Vagina (tissue), 2 donors: ENCODE measurements around the gene MYOF. TPM values are rescaled to one million over a fixed set of nuclear protein-coding genes. Genes with fewer than 3 reads are reported as not detected.

Experiments used
- DNase-seq, 2 donors: peaks; one replicate each; pipeline ENCODE4 v3.0.0-alpha.2; 2017; ENCODE audit errors: extremely low spot score in 2 of 2
- H3K27ac ChIP-seq: fragments of 200-600 bp; sonication (generic); one replicate; pipeline ENCODE4 v1.5.1; 2019
- H3K27me3 ChIP-seq: fragments of 200-600 bp; sonication (generic); one replicate; pipeline ENCODE4 v1.5.1; 2019
- H3K36me3 ChIP-seq, 2 donors: fragments of 200-600 bp; sonication (generic); one replicate each; pipeline ENCODE4 v1.5.1; 2017 to 2019
- H3K4me1 ChIP-seq: fragments of 200-600 bp; sonication (generic); one replicate; pipeline ENCODE4 v1.5.1; 2019
- H3K4me3 ChIP-seq, 2 donors: fragments of 200-600 bp; sonication (generic); 1 replicate in 1 of 2; 2 replicates in 1 of 2; pipeline ENCODE4 v1.5.1; 2016 to 2019
- H3K9me3 ChIP-seq: fragments of 200-600 bp; sonication (generic); one replicate; pipeline ENCODE4 v1.5.1; 2019
- CTCF ChIP-seq, 3 experiments: fragments of 450-650 bp in 2 of 3; fragments of 200-600 bp in 1 of 3; sonication (generic) in 1 of 3; IDR thresholded peaks; one replicate each; pipeline ENCODE4 v1.5.1; 2017 to 2019; ENCODE audit warnings: antibody characterized with exemption in 3 of 3, mild to moderate bottlenecking in 2 of 3, moderate library complexity in 2 of 3
- POLR2A ChIP-seq, 2 donors: fragments of 450-650 bp; IDR thresholded peaks; one replicate each; pipeline ENCODE4 v1.6.1; 2017; ENCODE audit warnings: antibody characterized with exemption in 2 of 2, mild to moderate bottlenecking in 2 of 2, moderate library complexity in 2 of 2
- POLR2AphosphoS5 ChIP-seq, 2 donors: sonication (generic); formaldehyde crosslinking; IDR thresholded peaks; one replicate each; pipeline ENCODE4 v1.9.0; 2017; ENCODE audit warnings: antibody characterized with exemption in 2 of 2, mild to moderate bottlenecking in 2 of 2, low read depth in 1 of 2; ENCODE audit not compliant: insufficient read depth in 1 of 2
- intact Hi-C: fragments of 100-400 bp; cut with DNase I; formaldehyde crosslinking; loops from one replicate; pipeline ENCODE4 v1.15.1; 2023
- total RNA-seq: library from RNA; depleted of rRNA; stranded (reverse); fragments of >200 nt; gene quantifications from one replicate; pipeline ENCODE4 v1.2.3, GENCODE V29; 2016

MYOF gene
- total RNA-seq, 1 donor from 2014 or later: 107 TPM

- intact Hi-C loops: no loop called here
- Histone ChIP-seq H3K4me1 (peaks cover 22% of the 10 kb centered on the region), H3K4me3 (no peak overlapping the region), H3K36me3 (peaks cover 0 to 50% of the 10 kb centered on the region in 2 donors), H3K9me3 (no peaks in the 10 kb centered on the region), H3K27ac (no peak overlapping the region), H3K27me3 (no peaks in the 10 kb centered on the region)
- TF ChIP-seq CTCF (IDR thresholded peaks at IDR 0.05): no peak
- TF ChIP-seq POLR2AphosphoS5 (IDR thresholded peaks at IDR 0.05; ENCODE audit: insufficient read depth in 1 of 2, low read depth in 1 of 2): no peak
- TF ChIP-seq POLR2A (IDR thresholded peaks at IDR 0.05): no peak
- no peak for DNase-seq
Observed at GRCh38 chr10:93451244-93451947, 30.7 kb downstream of the MYOF start.

- H3K9me3 ChIP-seq: no peaks in the 10 kb centered on the region
- peaks cover 42% of the 10 kb centered on the region for H3K4me1 ChIP-seq
- H3K27ac ChIP-seq: peak overlapping the region; percentile 11
- no peaks in the 10 kb centered on the region for H3K27me3 ChIP-seq
- DNase-seq: no peak
- H3K4me3 ChIP-seq: no peak overlapping the region
- intact Hi-C loops: no loop called here
- TF ChIP-seq POLR2A (IDR thresholded peaks at IDR 0.05): no peak
- TF ChIP-seq CTCF (IDR thresholded peaks at IDR 0.05): no peak
- no peak for TF ChIP-seq POLR2AphosphoS5 (IDR thresholded peaks at IDR 0.05; ENCODE audit: insufficient read depth in 1 of 2, low read depth in 1 of 2)
- H3K36me3 ChIP-seq: peaks cover 0 to 30% of the 10 kb centered on the region in 2 donors
Observed at GRCh38 chr10:93447970-93448369, 34.2 kb downstream of the MYOF start.

GRCh38 chr10:93447019-93447418 is 35.1 kb downstream of the MYOF start:
- no peak for DNase-seq
- no peak overlapping the region for H3K4me3 ChIP-seq
- intact Hi-C loops: no loop called here
- H3K27ac ChIP-seq: peak overlapping the region; percentile 99
- H3K9me3 ChIP-seq: no peaks in the 10 kb centered on the region
- H3K36me3 ChIP-seq: peaks cover 0 to 28% of the 10 kb centered on the region in 2 donors
- H3K4me1 ChIP-seq: peaks cover 48% of the 10 kb centered on the region
- no peak for TF ChIP-seq POLR2A (IDR thresholded peaks at IDR 0.05)
- TF ChIP-seq POLR2AphosphoS5 (IDR thresholded peaks at IDR 0.05; ENCODE audit: insufficient read depth in 1 of 2, low read depth in 1 of 2): no peak
- TF ChIP-seq CTCF (IDR thresholded peaks at IDR 0.05): no peak
- H3K27me3 ChIP-seq: no peaks in the 10 kb centered on the region

GRCh38 chr10:93445978-93446720 is 36.0 kb downstream of the MYOF start:
- DNase-seq: no peak
- intact Hi-C loops: no loop called here
- H3K27ac ChIP-seq: peak overlapping the region; percentile 99
- no peaks in the 10 kb centered on the region for H3K27me3 ChIP-seq
- H3K36me3 ChIP-seq: peaks cover 0 to 20% of the 10 kb centered on the region in 2 donors
- no peak overlapping the region for H3K4me3 ChIP-seq
- TF ChIP-seq CTCF (IDR thresholded peaks at IDR 0.05) (no peak), POLR2AphosphoS5 (IDR thresholded peaks at IDR 0.05; ENCODE audit: insufficient read depth in 1 of 2, low read depth in 1 of 2) (no peak), POLR2A (IDR thresholded peaks at IDR 0.05) (no peak)
- H3K4me1 ChIP-seq: peaks cover 55% of the 10 kb centered on the region
- no peaks in the 10 kb centered on the region for H3K9me3 ChIP-seq
